Adrenal gland (tissue), 5 donors: ENCODE data around the gene SUV39H2.

Experiments
- CTCF ChIP-seq, 6 experiments: fragments of 450-650 bp in 4 of 6; fragments of 200-600 bp in 2 of 6; sonication (generic) in 1 of 6; IDR thresholded peaks; 1 replicate in 5 of 6; 2 replicates in 1 of 6; pipeline versions ENCODE4 v1.5.1 to v1.8.0; 2016 to 2021; ENCODE audit warnings: antibody characterized with exemption in 6 of 6, mild to moderate bottlenecking in 2 of 6, moderate library complexity in 1 of 6
- POLR2A ChIP-seq, 2 donors: fragments of 450-650 bp; IDR thresholded peaks; one replicate each; pipeline ENCODE4 v1.6.1; 2017; ENCODE audit warnings: antibody characterized with exemption in 2 of 2, mild to moderate bottlenecking in 2 of 2, moderate library complexity in 1 of 2
- donor health status: DM: no; HTN: no; CAD: no.

- TF ChIP-seq CTCF (IDR thresholded peaks at IDR 0.05), result peak in 2 of 6 experiments; percentile 11 to 19
- peak; percentile 81 to 92 for TF ChIP-seq POLR2A (IDR thresholded peaks at IDR 0.05)
Measured at GRCh38 chr10:14837757-14838581, 40.7 kb upstream of the SUV39H2 start, which contains the start of the genes CDNF, HSPA14 and MSANTD7.
